Neutrophil (primary cell): ENCODE measurements around the gene FAM20B.
"Not testable (repeated sequence)": the region's sequence is repeated elsewhere in the genome, so short reads cannot be mapped to it uniquely, and the experiment has no call there.

Experiments
- H3K27ac ChIP-seq: fragments of 200-600 bp; sonication (generic); 2 replicates; pipeline ENCODE4 v1.5.1; 2016; ENCODE audit warnings: mild to moderate bottlenecking, moderate library complexity
- H3K27me3 ChIP-seq: fragments of 200-600 bp; sonication (generic); 2 replicates; pipeline ENCODE4 v1.6.0; 2016; ENCODE audit warnings: mild to moderate bottlenecking
- H3K36me3 ChIP-seq: fragments of 200-600 bp; sonication (generic); 2 replicates; pipeline ENCODE4 v1.5.1; 2017
- H3K4me1 ChIP-seq, 2 experiments: fragments of 200-600 bp in 1 of 2; sonication (generic) in 1 of 2; 1 replicate in 1 of 2; 2 replicates in 1 of 2; pipeline versions ENCODE4 v1.5.1 to v1.6.1; 2013 to 2016; ENCODE audit warnings: low read depth in 1 of 2, low read length in 1 of 2, mild to moderate bottlenecking in 1 of 2, moderate library complexity in 1 of 2; ENCODE audit not compliant: control insufficient read depth in 1 of 2, insufficient read depth in 1 of 2
- H3K4me3 ChIP-seq, 2 experiments: fragments of 200-600 bp in 1 of 2; sonication (generic) in 1 of 2; 1 replicate in 1 of 2; 2 replicates in 1 of 2; pipeline ENCODE4 v1.5.1; 2013 to 2016; ENCODE audit warnings: low read depth in 1 of 2, low read length in 1 of 2, mild to moderate bottlenecking in 1 of 2, moderate library complexity in 1 of 2
- H3K9me3 ChIP-seq: fragments of 200-600 bp; sonication (generic); 2 replicates; pipeline ENCODE4 v1.5.1; 2016
- CTCF ChIP-seq: fragments of 200-600 bp; sonication (generic); IDR thresholded peaks from 2 replicates; pipeline ENCODE4 v1.5.1; 2016; ENCODE audit warnings: antibody characterized with exemption

FAM20B gene

GRCh38 chr1:179025125-179025974 lies at the start of gene FAM20B:
TSS of gene FAM20B (plus strand) at chr1:179025894. CDS start at chr1:179043848, 17,954 bp downstream.
- Histone ChIP-seq H3K4me1 (peaks cover 11 to 12% of the 10 kb centered on the region in 2 experiments), H3K4me3 (peak within 1 kb of the TSS; percentile 74 to 96), H3K27me3 (no peaks in the 10 kb centered on the region), H3K36me3 (no peaks in the 10 kb centered on the region), H3K9me3 (no peaks in the 10 kb centered on the region), H3K27ac (peak within 1 kb of the TSS; percentile 70)
- peak; percentile 16 for TF ChIP-seq CTCF

- H3K4me3 ChIP-seq: no peak overlapping the region
- no peaks in the 10 kb centered on the region for H3K9me3 ChIP-seq
- no peaks in the 10 kb centered on the region for H3K4me1 ChIP-seq
- H3K36me3 ChIP-seq: no peaks in the 10 kb centered on the region
- TF ChIP-seq CTCF: no peak
- no peaks in the 10 kb centered on the region for H3K27me3 ChIP-seq
- H3K27ac ChIP-seq: no peak overlapping the region
Observed at GRCh38 chr1:178976541-178976940, 49.2 kb upstream of the FAM20B start.

GRCh38 chr1:178986204-178986603 lies 39.5 kb upstream of the FAM20B start:
- Histone ChIP-seq H3K27ac (no peak overlapping the region), H3K36me3 (no peaks in the 10 kb centered on the region), H3K9me3 (no peaks in the 10 kb centered on the region), H3K4me1 (no peaks in the 10 kb centered on the region), H3K4me3 (no peak overlapping the region), H3K27me3 (no peaks in the 10 kb centered on the region)
- TF ChIP-seq CTCF: no peak

- H3K4me3 ChIP-seq, H3K27me3 ChIP-seq, H3K36me3 ChIP-seq, H3K27ac ChIP-seq, H3K4me1 ChIP-seq, H3K9me3 ChIP-seq: not testable (repeated sequence)
Observed at GRCh38 chr1:178988198-178988597, 37.5 kb upstream of the FAM20B start.

GRCh38 chr1:178993559-178993958 lies 32.1 kb upstream of the FAM20B start:
- Histone ChIP-seq H3K4me3 (no peak overlapping the region), H3K9me3 (no peaks in the 10 kb centered on the region), H3K27me3 (no peaks in the 10 kb centered on the region), H3K4me1 (no peaks in the 10 kb centered on the region), H3K36me3 (no peaks in the 10 kb centered on the region), H3K27ac (no peak overlapping the region)
- no peak for TF ChIP-seq CTCF

- no peaks in the 10 kb centered on the region for H3K27me3 ChIP-seq
- H3K4me1 ChIP-seq: no peaks in the 10 kb centered on the region
- TF ChIP-seq CTCF: no peak
- no peak overlapping the region for H3K4me3 ChIP-seq
- no peaks in the 10 kb centered on the region for H3K36me3 ChIP-seq
- no peak overlapping the region for H3K27ac ChIP-seq
- H3K9me3 ChIP-seq: no peaks in the 10 kb centered on the region
Observed at GRCh38 chr1:178997428-178997827, 28.3 kb upstream of the FAM20B start.
